K562 (cell line): ENCODE measurements around the gene SEC16A. TPM values are rescaled to one million over a fixed set of nuclear protein-coding genes. Genes with fewer than 3 reads are reported as not detected.

Source experiments
- ATAC-seq: fragments of 200-7000 bp; cut with Tn5 transposase; 3 replicates; pipeline ENCODE4 v1.9.1; 2020; ENCODE audit warnings: moderate library complexity
- BruUV-seq: library from RNA; stranded (reverse); fragments of 400-500 nt; replicated peaks from 2 replicates; lab custom pipeline; 2021; lab: Mats Ljungman, UMichigan
- CTCF ChIA-PET: fragments of 300-600 bp; formaldehyde crosslinking; extraction: SDS; loops from one replicate; lab custom pipeline; 2021; ENCODE audit warnings: low intra/inter-chr PET ratio; lab: Yijun Ruan, JAX
- POLR2A ChIA-PET: fragments of 300-600, 350-650 bp; sonication (Branson Sonifier 250); formaldehyde crosslinking; extraction: SDS; loops from one replicate; lab custom pipeline; 2021; ENCODE audit warnings: antibody characterized with exemption, inconsistent platforms; lab: Yijun Ruan, JAX
- DNase-seq, 4 experiments: peaks; one replicate each; pipeline versions ENCODE4 v3.0.0 to v3.0.0-alpha.2; 2011 to 2018; ENCODE audit warnings: low spot score in 3 of 4, mixed read lengths in 3 of 4; ENCODE audit errors: extremely low read depth in 1 of 4
- FAIRE-seq: peaks from 2 replicates; lab custom pipeline; 2011; peaks lifted over from hg19 to GRCh38; lab: Jason Lieb, UNC
- H2AFZ ChIP-seq: 2 replicates; pipeline ENCODE4 v1.6.0; 2011; ENCODE audit warnings: low read depth, low read length, control low read depth, inconsistent platforms
- H3K27ac ChIP-seq: fragments of 200-600 bp; 3 replicates; pipeline ENCODE4 v1.8.0; 2011; ENCODE audit warnings: low read depth, mild to moderate bottlenecking, control low read depth, inconsistent platforms, low read length, moderate library complexity, mixed read lengths; ENCODE audit errors: extremely low read depth
- H3K27me3 ChIP-seq, 2 experiments: fragments of 300-600 bp in 1 of 2; 2 replicates in 1 of 2; 3 replicates in 1 of 2; pipeline versions ENCODE4 v1.6.0 to v1.8.0; 2011; ENCODE audit warnings: inconsistent platforms in 2 of 2, low read length in 2 of 2, mild to moderate bottlenecking in 1 of 2, mixed read lengths in 1 of 2, moderate library complexity in 1 of 2; ENCODE audit not compliant: control insufficient read depth in 2 of 2, insufficient read depth in 2 of 2
- H3K36me3 ChIP-seq: fragments of 300-600 bp; 3 replicates; pipeline ENCODE4 v1.8.0; 2011; ENCODE audit warnings: mild to moderate bottlenecking, low read length, inconsistent platforms; ENCODE audit not compliant: control insufficient read depth, insufficient read depth
- H3K4me1 ChIP-seq, 2 experiments: fragments of 200-600 bp in 1 of 2; replicated peaks in 1 of 2; 2 replicates in 1 of 2; 3 replicates in 1 of 2; pipeline versions ENCODE4 v1.5.1 to v1.8.0; 2011; ENCODE audit warnings: inconsistent platforms in 2 of 2, low read length in 2 of 2, mild to moderate bottlenecking in 1 of 2, mixed read lengths in 1 of 2, moderate library complexity in 1 of 2; ENCODE audit not compliant: control insufficient read depth in 2 of 2, insufficient read depth in 2 of 2
- H3K4me2 ChIP-seq: 2 replicates; pipeline ENCODE4 v1.6.1; 2011; ENCODE audit warnings: low read length, control low read depth, inconsistent platforms, mixed read lengths; ENCODE audit not compliant: insufficient read depth
- H3K4me3 ChIP-seq: fragments of 200-600 bp; sonication (generic), shearing (Covaris generic); 2 replicates; pipeline ENCODE4 v1.5.1; 2016; ENCODE audit warnings: control low read depth, inconsistent platforms
- H3K79me2 ChIP-seq: fragments of 200-600 bp; 3 replicates; pipeline ENCODE4 v1.8.0; 2011; ENCODE audit warnings: low read length, inconsistent platforms; ENCODE audit not compliant: control insufficient read depth, insufficient read depth
- H3K9ac ChIP-seq, 2 experiments: 2 replicates each; pipeline versions ENCODE4 v1.6.0 to v1.6.1; 2011; ENCODE audit warnings: low read depth in 2 of 2, low read length in 2 of 2, control low read depth in 1 of 2, inconsistent platforms in 1 of 2, mild to moderate bottlenecking in 1 of 2, mixed read lengths in 1 of 2; ENCODE audit not compliant: insufficient read depth in 1 of 2
- H3K9me1 ChIP-seq: one replicate; pipeline ENCODE4 v1.6.0; 2011; ENCODE audit warnings: inconsistent platforms, mild to moderate bottlenecking, low read length, moderate library complexity; ENCODE audit not compliant: control insufficient read depth, insufficient read depth
- H3K9me3 ChIP-seq: replicated peaks from 2 replicates; pipeline ENCODE4 v1.5.1; 2011; ENCODE audit warnings: low read depth, low read length, inconsistent platforms; ENCODE audit not compliant: control insufficient read depth, insufficient read depth
- H4K20me1 ChIP-seq: replicated peaks from 2 replicates; pipeline ENCODE4 v1.6.1; 2011; ENCODE audit warnings: low read length, inconsistent platforms, mixed read lengths; ENCODE audit not compliant: control insufficient read depth, insufficient read depth
- ATF1 ChIP-seq, 2 experiments: fragments of 450-650 bp in 1 of 2; IDR thresholded peaks; 2 replicates each; pipeline ENCODE4 v1.6.1; 2016; ENCODE audit warnings: missing compliant biosample characterization in 1 of 2, missing genetic modification characterization in 1 of 2
- CGGBP1 ChIP-seq: fragments of 250-450 bp; sonication (Bioruptor Pico); IDR thresholded peaks from 2 replicates; pipeline ENCODE4 v1.9.0; 2021; ENCODE audit warnings: mild to moderate bottlenecking
- EP400 ChIP-seq: fragments of 450-650 bp; IDR thresholded peaks from 2 replicates; pipeline ENCODE4 v1.6.1; 2017; ENCODE audit warnings: antibody characterized with exemption, mild to moderate bottlenecking, moderate library complexity
- GABPB1 ChIP-seq: sonication (generic); formaldehyde crosslinking; IDR thresholded peaks from 2 replicates; pipeline ENCODE4 v1.8.0; 2022; ENCODE audit warnings: mild to moderate bottlenecking, missing genetic modification reagents
- GTF2E2 ChIP-seq: fragments of 200-800 bp; sonication (Bioruptor generic); IDR thresholded peaks from 2 replicates; pipeline ENCODE4 v1.6.1; 2016; ENCODE audit warnings: missing genetic modification characterization, missing compliant biosample characterization
- KLF6 ChIP-seq: fragments of 250-450 bp; sonication (Bioruptor Pico); IDR thresholded peaks from 2 replicates; pipeline ENCODE4 v1.4.0; 2020; ENCODE audit warnings: mild to moderate bottlenecking, moderate library complexity, borderline replicate concordance
- POLR2G ChIP-seq: fragments of 200-400 bp; formaldehyde crosslinking; IDR thresholded peaks from 2 replicates; pipeline ENCODE4 v1.6.1; 2017; ENCODE audit warnings: low read depth, mild to moderate bottlenecking, antibody characterized with exemption, low read length, moderate library complexity
- ZBTB40 ChIP-seq, 2 experiments: fragments of 450-650 bp in 1 of 2; sonication (generic) in 1 of 2; formaldehyde crosslinking in 1 of 2; IDR thresholded peaks; 2 replicates each; pipeline versions ENCODE4 v1.7.1 to v1.9.0; 2016 to 2022; ENCODE audit warnings: inconsistent platforms in 1 of 2, mild to moderate bottlenecking in 1 of 2, missing genetic modification reagents in 1 of 2
- ZNF143 ChIP-seq: sonication (generic); formaldehyde crosslinking; IDR thresholded peaks from 2 replicates; pipeline ENCODE4 v1.9.0; 2022; ENCODE audit warnings: mild to moderate bottlenecking, missing genetic modification reagents
- ZNF184 ChIP-seq: sonication (generic); formaldehyde crosslinking; IDR thresholded peaks from 2 replicates; pipeline ENCODE4 v1.5.0; 2020; ENCODE audit warnings: missing genetic modification reagents
- ZNF347 ChIP-seq: fragments of 450-650 bp; formaldehyde crosslinking; IDR thresholded peaks from 2 replicates; pipeline ENCODE4 v1.4.0; 2020; ENCODE audit warnings: low read depth, mild to moderate bottlenecking, moderate library complexity
- WGBS: fragments of 100-300 bp; shearing (Covaris generic); methylation state at CpG from one replicate; pipeline ENCODE4 v1.1.6; 2016; ENCODE audit warnings: low coverage, mixed read lengths; ENCODE audit not compliant: insufficient coverage; ENCODE audit errors: missing lambda C conversion rate; 5-methylcytosine and 5-hydroxymethylcytosine counted together
- in situ Hi-C: fragments of 300-500 bp; cut with MboI; formaldehyde crosslinking; loops from 4 replicates; pipeline ENCODE4 v1.15.0; 2018; ENCODE audit warnings: inconsistent platforms, mixed read lengths
- intact Hi-C: fragments of 100-400 bp; cut with micrococcal nuclease; formaldehyde crosslinking; loops from 2 replicates; pipeline ENCODE4 v1.14.2; 2022
- polyA plus RNA-seq, 8 experiments: library from polyadenylated mRNA; depleted of rRNA in 4 of 8; stranded (reverse) in 5 of 8; unstranded in 3 of 8; fragments of >200 nt; fragmentation: Nextera tagmentation in 2 of 8; fragmentation: Illumina TruSeq in 1 of 8; extraction: Ambion mirVana in 2 of 8; extraction: Trizol in 1 of 8; gene quantifications; 2 replicates each; pipeline versions ENCODE4 v1.2.1 to v1.2.3, GENCODE V29; 2011 to 2014; ENCODE audit warnings: inconsistent platforms in 1 of 8, missing spikeins in 1 of 8
- total RNA-seq, 7 experiments: library from RNA; depleted of rRNA in 6 of 7; stranded (reverse); fragments of >200 nt in 6 of 7; fragmentation: Illumina TruSeq in 2 of 7; extraction: Trizol in 2 of 7; gene quantifications; 2 replicates each; pipeline versions ENCODE4 v1.2.1 to v1.2.3, GENCODE V29; 2011 to 2021; ENCODE audit warnings: low replicate concordance in 1 of 7

SEC16A gene
- total and polyA plus RNA-seq, 9 of the 15 experiments (the other 6 are each of a cell fraction or from before 2014, with no cell fraction given) = 8.3 to 62.8 (median 14.0) TPM

GRCh38 chr9:136410500-136411287 is 72.1 kb downstream of the SEC16A start, which contains the start of the genes ENTR1 and PMPCA:
TSS of gene ENTR1 (minus strand) at chr9:136410614. CDS start at chr9:136410397, 217 bp downstream.
TSS of gene PMPCA (plus strand) at chr9:136410658. CDS start at chr9:136410669, 11 bp downstream.
- no TSS peak for BruUV-seq
- peak within 1 kb of the TSS; percentile 94 for H3K27ac ChIP-seq
- no peaks in the 10 kb centered on the region for H3K9me3 ChIP-seq
- H3K4me1 ChIP-seq = peaks cover 16 to 34% of the 10 kb centered on the region in 2 experiments; a peak in 4 of 5 replicates
- in situ Hi-C loops (no loop called here), intact Hi-C loops (no loop called here)
- H3K4me2 ChIP-seq = peak within 1 kb of the TSS; percentile 92
- ATAC-seq (peak; percentile 89), FAIRE-seq (peak; percentile 92), DNase-seq (peak; percentile 94 to 97 (median 94))
- H3K27me3 ChIP-seq = no peaks in the 10 kb centered on the region
- peaks cover 72% of the 10 kb centered on the region for H3K79me2 ChIP-seq
- H3K4me3 ChIP-seq = peak within 1 kb of the TSS; percentile 82
- no peaks in the 10 kb centered on the region for H3K9me1 ChIP-seq
- peak within 1 kb of the TSS; percentile 97 to 99 for H3K9ac ChIP-seq
- under 1% methylated on average over 48 of the region's 83 CpGs for WGBS
- ChIA-PET CTCF (interaction anchor here (0.7 kb wide), 1 partner anchor 63 kb away, joined by 3 read pairs; no protein-coding TSS in a partner anchor), POLR2A (interaction anchor here (0.6 to 2.7 kb wide), 8 partner anchors 9 to 65 kb away, joined by 3 to 9 read pairs (median 6); partner anchors contain the start of gene INPP5E)
- H3K36me3 ChIP-seq = peaks cover 75% of the 10 kb centered on the region
- H4K20me1 ChIP-seq = no peaks in the 10 kb centered on the region; the same call in none of the 2 replicates
- peak within 1 kb of the TSS; percentile 79 for H2AFZ ChIP-seq
- TF ChIP-seq EP400 (peak; percentile 92), POLR2G (peak; percentile 91), ZNF347 (CRISPR knock-in tag) (no peak), KLF6 (no peak; the same call in 1 of the 2 replicates), ZNF184 (no peak), ATF1 (CRISPR knock-in tag; IDR thresholded peaks at IDR 0.05) (peak; percentile 60; the same call in 1 of the 2 replicates), ATF1 (tag; IDR thresholded peaks at IDR 0.05) (peak; percentile 93), GTF2E2 (peak; percentile 41; the same call in 1 of the 2 replicates), GABPB1 (CRISPR knock-in tag) (peak; percentile 97), CGGBP1 (CRISPR knock-in tag) (0 out of 2 replicates have a peak, but pooled peaks have one; percentile 4), ZBTB40 (IDR thresholded peaks at IDR 0.05) (peak; percentile 95), ZBTB40 (CRISPR knock-in tag; IDR thresholded peaks at IDR 0.05) (no peak), ZNF143 (CRISPR knock-in tag) (no peak)
